Left ventricle myocardium inferior (tissue), 1 donor: Measurements from ENCODE around the gene PTPN23. TPM values are rescaled to one million over a fixed set of nuclear protein-coding genes. Genes with fewer than 3 reads are reported as not detected.

Source experiments
- DNase-seq: peaks from one replicate; pipeline ENCODE4 v3.0.0-alpha.2; 2020
- H3K27ac ChIP-seq: fragments of 200-600 bp; replicated peaks from 2 replicates; pipeline ENCODE4 v1.8.0; 2021
- H3K27me3 ChIP-seq: fragments of 200-600 bp; 2 replicates; pipeline ENCODE4 v1.8.0; 2021; ENCODE audit warnings: low read depth
- H3K36me3 ChIP-seq: fragments of 200-600 bp; 2 replicates; pipeline ENCODE4 v1.8.0; 2021
- H3K4me1 ChIP-seq: fragments of 200-600 bp; 2 replicates; pipeline ENCODE4 v1.8.0; 2021
- H3K4me3 ChIP-seq: fragments of 200-600 bp; 2 replicates; pipeline ENCODE4 v1.8.0; 2021; ENCODE audit warnings: mild to moderate bottlenecking, moderate library complexity
- H3K9me3 ChIP-seq: fragments of 200-600 bp; replicated peaks from 2 replicates; pipeline ENCODE4 v1.8.0; 2021
- intact Hi-C: fragments of 100-400 bp; cut with micrococcal nuclease; formaldehyde crosslinking; loops from one replicate; pipeline ENCODE4 v1.11.0; 2022
- total RNA-seq: library from RNA; stranded (reverse); fragmentation: NEBNext Ultra II Directional; extraction: Animal tissue kit (Norgen Biotek cat#: 25700); gene quantifications from one replicate; pipeline ENCODE4 v1.2.1, GENCODE V29; 2021
- TF ChIP-seq, protein P1 (sequence below): fragments of 200-600 bp; IDR thresholded peaks from 2 replicates; pipeline ENCODE4 v1.8.0; 2021; ENCODE audit warnings: antibody characterized with exemption, mild to moderate bottlenecking, borderline replicate concordance
- donor health status: DM: no; HTN: yes; CAD: no; lungs with severe emphysema.

The PTPN23 gene
- total RNA-seq, 1 donor from 2014 or later, result 20.0 TPM

DNA sequence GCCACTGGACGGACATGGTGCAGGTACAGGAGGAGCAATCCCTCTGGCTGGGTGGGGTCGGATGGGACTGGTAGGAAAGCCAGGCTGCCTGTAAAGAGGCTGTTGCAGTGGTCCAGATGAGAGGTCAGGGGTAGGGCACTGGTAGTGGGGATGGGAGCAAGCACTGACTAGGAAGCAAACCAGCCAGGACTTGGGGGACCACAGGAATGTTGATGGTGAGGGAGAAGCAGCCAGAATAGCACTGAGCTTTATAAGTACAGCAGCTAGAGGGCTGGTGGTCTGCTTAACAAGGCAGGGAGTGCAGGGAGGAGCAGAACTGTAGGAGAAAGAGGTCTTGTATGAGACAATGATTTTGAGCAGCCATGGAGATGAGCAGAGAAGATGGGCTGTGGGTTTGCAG, 38.7 kb upstream of the PTPN23 start:
- no peak overlapping the region for H3K27ac ChIP-seq
- TF ChIP-seq, protein P1, sequence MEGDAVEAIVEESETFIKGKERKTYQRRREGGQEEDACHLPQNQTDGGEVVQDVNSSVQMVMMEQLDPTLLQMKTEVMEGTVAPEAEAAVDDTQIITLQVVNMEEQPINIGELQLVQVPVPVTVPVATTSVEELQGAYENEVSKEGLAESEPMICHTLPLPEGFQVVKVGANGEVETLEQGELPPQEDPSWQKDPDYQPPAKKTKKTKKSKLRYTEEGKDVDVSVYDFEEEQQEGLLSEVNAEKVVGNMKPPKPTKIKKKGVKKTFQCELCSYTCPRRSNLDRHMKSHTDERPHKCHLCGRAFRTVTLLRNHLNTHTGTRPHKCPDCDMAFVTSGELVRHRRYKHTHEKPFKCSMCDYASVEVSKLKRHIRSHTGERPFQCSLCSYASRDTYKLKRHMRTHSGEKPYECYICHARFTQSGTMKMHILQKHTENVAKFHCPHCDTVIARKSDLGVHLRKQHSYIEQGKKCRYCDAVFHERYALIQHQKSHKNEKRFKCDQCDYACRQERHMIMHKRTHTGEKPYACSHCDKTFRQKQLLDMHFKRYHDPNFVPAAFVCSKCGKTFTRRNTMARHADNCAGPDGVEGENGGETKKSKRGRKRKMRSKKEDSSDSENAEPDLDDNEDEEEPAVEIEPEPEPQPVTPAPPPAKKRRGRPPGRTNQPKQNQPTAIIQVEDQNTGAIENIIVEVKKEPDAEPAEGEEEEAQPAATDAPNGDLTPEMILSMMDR, result no peak
- H3K9me3 ChIP-seq, result no peaks in the 10 kb centered on the region
- H3K36me3 ChIP-seq, result peaks cover 72% of the 10 kb centered on the region
- intact Hi-C loops, result no loop called here
- DNase-seq, result no peak
- H3K27me3 ChIP-seq, result no peaks in the 10 kb centered on the region
- peaks cover 12% of the 10 kb centered on the region for H3K4me1 ChIP-seq
- H3K4me3 ChIP-seq, result no peak overlapping the region

DNA sequence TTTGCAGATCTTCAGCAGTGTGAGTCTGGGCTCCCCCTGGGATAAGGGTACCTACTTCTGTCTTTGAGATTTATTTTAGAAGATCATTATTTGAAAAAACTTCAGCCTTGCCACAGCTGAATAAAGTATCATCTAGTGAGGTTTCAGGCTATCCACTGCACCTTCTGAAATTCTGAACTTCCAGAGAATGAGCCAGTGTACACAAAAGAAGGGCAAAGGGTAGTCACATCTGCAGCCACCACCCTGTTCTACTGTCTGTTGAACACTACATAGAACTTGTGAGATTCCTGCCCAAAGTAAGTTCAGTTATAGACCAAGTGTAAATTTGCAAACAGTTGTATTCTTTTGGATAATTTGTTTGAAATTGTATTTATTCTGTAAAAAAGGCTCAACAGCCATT, 38.0 kb upstream of the PTPN23 start:
- Histone ChIP-seq H3K27ac (no peak overlapping the region), H3K27me3 (no peaks in the 10 kb centered on the region), H3K36me3 (peaks cover 66% of the 10 kb centered on the region), H3K4me1 (peaks cover 12% of the 10 kb centered on the region), H3K4me3 (no peak overlapping the region), H3K9me3 (no peaks in the 10 kb centered on the region)
- intact Hi-C loops, result no loop called here
- TF ChIP-seq, protein P1, result no peak
- DNase-seq, result no peak

DNA sequence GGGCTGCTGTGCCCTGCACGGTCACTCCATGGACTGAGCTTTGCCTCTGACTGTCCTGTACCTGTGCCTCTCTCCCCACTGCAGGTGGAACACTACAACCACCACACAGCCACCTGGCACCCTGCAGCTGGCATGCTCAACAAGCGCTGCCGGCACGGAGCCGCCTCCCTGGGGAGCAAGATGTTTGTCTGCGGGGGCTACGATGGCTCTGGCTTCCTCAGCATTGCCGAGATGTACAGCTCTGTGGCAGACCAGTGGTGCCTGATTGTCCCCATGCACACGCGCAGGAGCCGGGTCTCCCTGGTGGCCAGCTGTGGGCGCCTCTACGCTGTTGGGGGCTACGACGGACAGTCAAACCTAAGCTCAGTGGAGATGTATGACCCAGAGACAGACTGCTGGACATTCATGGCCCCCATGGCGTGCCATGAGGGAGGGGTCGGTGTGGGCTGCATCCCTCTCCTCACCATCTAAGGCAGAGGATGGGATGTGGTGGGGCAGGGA, 37.3 kb upstream of the PTPN23 start:
- Histone ChIP-seq H3K27me3 (no peaks in the 10 kb centered on the region), H3K9me3 (no peaks in the 10 kb centered on the region), H3K36me3 (peaks cover 59% of the 10 kb centered on the region), H3K4me3 (no peak overlapping the region), H3K27ac (no peak overlapping the region), H3K4me1 (peaks cover 12% of the 10 kb centered on the region)
- TF ChIP-seq, protein P1, result no peak
- DNase-seq, result no peak
- intact Hi-C loops, result no loop called here

DNA sequence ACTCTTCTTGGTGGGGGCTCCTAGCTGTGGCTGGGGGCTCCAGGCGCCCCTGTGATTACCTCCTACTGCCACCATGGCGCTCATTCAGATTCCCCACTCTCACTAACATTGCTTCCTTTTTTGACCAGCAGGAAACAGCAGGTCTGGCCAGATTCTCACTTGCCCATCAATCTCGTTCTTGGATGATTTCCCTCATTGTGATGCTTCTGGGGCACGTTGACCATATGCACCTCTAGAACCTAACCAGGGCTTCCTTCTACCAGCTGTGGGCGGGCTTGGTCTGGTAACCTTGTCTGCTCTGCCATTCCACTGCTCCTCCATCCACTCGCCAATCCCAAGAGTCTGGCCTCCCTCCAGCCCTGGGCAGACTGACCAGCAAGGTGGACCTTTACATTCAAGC, 35.9 kb upstream of the PTPN23 start:
- no peak for DNase-seq
- H3K9me3 ChIP-seq, result no peaks in the 10 kb centered on the region
- peaks cover 45% of the 10 kb centered on the region for H3K36me3 ChIP-seq
- H3K4me1 ChIP-seq, result peaks cover 12% of the 10 kb centered on the region
- TF ChIP-seq, protein P1, result no peak
- intact Hi-C loops, result no loop called here
- H3K4me3 ChIP-seq, result no peak overlapping the region
- H3K27me3 ChIP-seq, result no peaks in the 10 kb centered on the region
- no peak overlapping the region for H3K27ac ChIP-seq

DNA sequence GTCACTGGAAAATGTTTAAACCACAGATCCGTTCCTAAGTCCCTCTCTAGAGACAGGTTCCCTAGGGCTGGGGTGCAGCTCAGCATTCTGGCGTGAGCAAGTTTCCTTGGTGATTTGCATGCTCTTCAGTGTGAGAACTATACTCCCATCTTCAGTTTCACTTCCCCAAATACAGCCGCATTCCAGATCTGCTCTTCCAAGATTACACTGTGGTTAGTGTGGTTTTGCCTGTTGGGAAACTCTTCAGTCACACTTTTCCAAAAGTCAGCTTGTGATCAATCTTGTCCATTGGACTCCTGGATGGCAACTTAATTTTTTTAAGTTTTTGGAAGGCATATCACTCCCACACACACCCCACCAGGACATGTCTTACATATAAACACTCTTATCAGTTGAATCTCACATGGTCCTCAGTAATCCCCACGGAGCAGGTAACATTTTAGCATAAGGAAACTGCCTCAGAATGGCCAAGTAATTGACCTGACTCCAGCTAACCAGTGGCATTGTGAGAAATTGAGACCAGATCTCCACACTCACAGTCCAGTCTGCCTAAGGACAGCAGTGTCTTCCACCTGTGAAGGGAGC, 33.5 kb upstream of the PTPN23 start:
- H3K4me1 ChIP-seq, result peaks cover 12% of the 10 kb centered on the region
- no peak overlapping the region for H3K4me3 ChIP-seq
- intact Hi-C loops, result no loop called here
- peaks cover 22% of the 10 kb centered on the region for H3K36me3 ChIP-seq
- no peaks in the 10 kb centered on the region for H3K9me3 ChIP-seq
- DNase-seq, result no peak
- TF ChIP-seq, protein P1, result no peak
- H3K27me3 ChIP-seq, result no peaks in the 10 kb centered on the region
- H3K27ac ChIP-seq, result no peak overlapping the region
